DMS153 treated with DMSO at 0.1 percent for 48 hours (cell line): ENCODE measurements around the gene PRPSAP1.
"Not testable (repeated sequence)": the region's sequence is repeated elsewhere in the genome, so short reads cannot be mapped to it uniquely, and the experiment has no call there.

Source experiments
- DNase-seq: peaks from one replicate; lab custom pipeline; 2025; ENCODE audit not compliant: unreplicated experiment; lab: John Stamatoyannopoulos, UW

PRPSAP1 gene

GRCh38 chr17:76278268-76278908 lies 75.3 kb downstream of the PRPSAP1 start:
- no peak for DNase-seq

- no peak for DNase-seq
Observed at GRCh38 chr17:76277300-76278267, 76.1 kb downstream of the PRPSAP1 start.

- no peak for DNase-seq
Observed at GRCh38 chr17:76276461-76277299, 77.0 kb downstream of the PRPSAP1 start.

- DNase-seq = no peak
Observed at GRCh38 chr17:76276069-76276431, 77.7 kb downstream of the PRPSAP1 start.

GRCh38 chr17:76275382-76276068 lies 78.2 kb downstream of the PRPSAP1 start:
- DNase-seq = no peak

GRCh38 chr17:76274112-76274956 lies 79.4 kb downstream of the PRPSAP1 start:
- DNase-seq = no peak

- DNase-seq = no peak
Observed at GRCh38 chr17:76273445-76274111, 80.1 kb downstream of the PRPSAP1 start.

- DNase-seq = no peak
Observed at GRCh38 chr17:76272541-76273444, 80.9 kb downstream of the PRPSAP1 start.

GRCh38 chr17:76271669-76272540 lies 81.8 kb downstream of the PRPSAP1 start:
- no peak for DNase-seq

GRCh38 chr17:76270770-76271668 lies 82.7 kb downstream of the PRPSAP1 start:
- DNase-seq = no peak

GRCh38 chr17:76270127-76270592 lies 83.6 kb downstream of the PRPSAP1 start:
- no peak for DNase-seq

GRCh38 chr17:76268991-76269981 lies 84.4 kb downstream of the PRPSAP1 start:
- DNase-seq = no peak

- no peak for DNase-seq
Observed at GRCh38 chr17:76268015-76268749, 85.5 kb downstream of the PRPSAP1 start.

GRCh38 chr17:76267581-76268001 lies 86.1 kb downstream of the PRPSAP1 start:
- DNase-seq = not testable (repeated sequence)
